ENCODE results near the gene LMTK2.
A peak's percentile ranks its signal among the peaks of the same experiment; 100 is the strongest.

Gene LMTK2

DNA sequence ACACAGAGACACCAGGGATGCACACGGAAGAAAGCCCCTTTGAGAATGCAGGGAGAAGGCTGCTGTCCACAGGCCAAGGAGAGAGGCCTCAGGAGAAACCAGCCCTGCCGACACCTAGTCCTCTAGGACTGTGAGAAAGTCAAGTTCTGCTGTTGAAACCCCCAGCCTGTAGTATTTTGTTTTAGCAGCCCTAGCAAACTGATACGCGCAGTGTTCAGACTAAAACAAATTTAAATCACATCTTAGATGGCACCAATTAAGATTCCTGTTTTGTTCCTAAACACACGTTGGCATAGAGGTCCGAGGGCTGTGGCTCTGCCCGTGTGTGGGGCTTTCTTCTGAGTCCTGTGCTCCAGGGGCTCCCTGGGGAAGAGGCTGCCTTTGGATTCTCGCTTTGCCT, 21.7 kb downstream of the LMTK2 start:
- no peaks in the 10 kb centered on the region for H3K9me2 ChIP-seq (replicated peaks; ENCODE audit: low read depth, low read length)
- H3K79me2 ChIP-seq (ENCODE audit: insufficient read depth, low read length) = peaks cover 4% of the 10 kb centered on the region; the same call in 1 of the 2 replicates
- H3K27me3 ChIP-seq (ENCODE audit: insufficient read depth, low read length, poor library complexity, severe bottlenecking) = no peaks in the 10 kb centered on the region
- no peak overlapping the region for H3K4me3 ChIP-seq (ENCODE audit: low read length, poor library complexity, severe bottlenecking)
- H3K4me1 ChIP-seq (ENCODE audit: insufficient read depth, low read length, poor library complexity, severe bottlenecking) = peaks cover 23% of the 10 kb centered on the region
- H3K36me3 ChIP-seq (ENCODE audit: insufficient read depth, low read length) = no peaks in the 10 kb centered on the region
- no peak overlapping the region for H2AFZ ChIP-seq (ENCODE audit: low read length)
- H4K20me1 ChIP-seq (ENCODE audit: insufficient read depth, low read length, poor library complexity, severe bottlenecking) = peaks cover 43% of the 10 kb centered on the region
- H3F3A ChIP-seq (ENCODE audit: low read depth) = peaks cover 3% of the 10 kb centered on the region; the same call in 1 of the 2 replicates
- H3K9me3 ChIP-seq (ENCODE audit: insufficient read depth, low read depth, low read length) = no peaks in the 10 kb centered on the region
- TF ChIP-seq, protein P1, sequence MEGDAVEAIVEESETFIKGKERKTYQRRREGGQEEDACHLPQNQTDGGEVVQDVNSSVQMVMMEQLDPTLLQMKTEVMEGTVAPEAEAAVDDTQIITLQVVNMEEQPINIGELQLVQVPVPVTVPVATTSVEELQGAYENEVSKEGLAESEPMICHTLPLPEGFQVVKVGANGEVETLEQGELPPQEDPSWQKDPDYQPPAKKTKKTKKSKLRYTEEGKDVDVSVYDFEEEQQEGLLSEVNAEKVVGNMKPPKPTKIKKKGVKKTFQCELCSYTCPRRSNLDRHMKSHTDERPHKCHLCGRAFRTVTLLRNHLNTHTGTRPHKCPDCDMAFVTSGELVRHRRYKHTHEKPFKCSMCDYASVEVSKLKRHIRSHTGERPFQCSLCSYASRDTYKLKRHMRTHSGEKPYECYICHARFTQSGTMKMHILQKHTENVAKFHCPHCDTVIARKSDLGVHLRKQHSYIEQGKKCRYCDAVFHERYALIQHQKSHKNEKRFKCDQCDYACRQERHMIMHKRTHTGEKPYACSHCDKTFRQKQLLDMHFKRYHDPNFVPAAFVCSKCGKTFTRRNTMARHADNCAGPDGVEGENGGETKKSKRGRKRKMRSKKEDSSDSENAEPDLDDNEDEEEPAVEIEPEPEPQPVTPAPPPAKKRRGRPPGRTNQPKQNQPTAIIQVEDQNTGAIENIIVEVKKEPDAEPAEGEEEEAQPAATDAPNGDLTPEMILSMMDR (conservative IDR thresholded peaks at IDR 0.05; ENCODE audit: low read length) = no peak
- TF ChIP-seq EZH2phosphoT487 (IDR thresholded peaks at IDR 0.05; ENCODE audit: borderline replicate concordance) = no peak
- no peak overlapping the region for H3K9ac ChIP-seq (ENCODE audit: low read depth, low read length, poor library complexity, severe bottlenecking)
- H3K4me2 ChIP-seq (ENCODE audit: low read depth, low read length, poor library complexity, severe bottlenecking) = no peak overlapping the region

DNA sequence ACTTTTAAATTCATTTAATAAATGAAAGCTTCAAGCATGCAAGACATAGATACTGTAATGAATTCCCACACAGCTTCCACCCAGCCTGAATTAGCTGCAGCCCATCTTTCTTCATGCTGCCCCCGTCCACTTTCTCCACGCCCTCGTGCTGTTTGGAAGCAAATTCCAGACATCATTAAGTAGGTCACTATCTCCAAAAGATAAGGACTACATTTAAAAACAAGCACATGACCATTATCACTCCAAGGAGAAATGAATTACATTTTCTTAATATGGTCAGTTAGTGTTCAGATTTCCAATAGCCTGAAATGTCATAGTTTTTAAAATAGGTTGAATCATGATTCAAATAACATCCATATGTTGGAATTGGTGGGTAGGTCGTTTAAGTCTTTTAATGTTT, 24.3 kb downstream of the LMTK2 start:
- no peaks in the 10 kb centered on the region for H3K9me3 ChIP-seq (ENCODE audit: insufficient read depth, low read depth, low read length)
- peaks cover 7% of the 10 kb centered on the region; the same call in 1 of the 2 replicates for H3K79me2 ChIP-seq (ENCODE audit: insufficient read depth, low read length)
- no peak overlapping the region for H2AFZ ChIP-seq (ENCODE audit: low read length)
- H3K9me2 ChIP-seq (replicated peaks; ENCODE audit: low read depth, low read length) = no peaks in the 10 kb centered on the region
- no peaks in the 10 kb centered on the region for H3K36me3 ChIP-seq (ENCODE audit: insufficient read depth, low read length)
- peaks cover 37% of the 10 kb centered on the region for H3K4me1 ChIP-seq (ENCODE audit: insufficient read depth, low read length, poor library complexity, severe bottlenecking)
- no peak overlapping the region for H3K9ac ChIP-seq (ENCODE audit: low read depth, low read length, poor library complexity, severe bottlenecking)
- no peak overlapping the region for H3K4me3 ChIP-seq (ENCODE audit: low read length, poor library complexity, severe bottlenecking)
- H3F3A ChIP-seq (ENCODE audit: low read depth) = peaks cover 10% of the 10 kb centered on the region
- no peaks in the 10 kb centered on the region for H3K27me3 ChIP-seq (ENCODE audit: insufficient read depth, low read length, poor library complexity, severe bottlenecking)
- peaks cover 69% of the 10 kb centered on the region for H4K20me1 ChIP-seq (ENCODE audit: insufficient read depth, low read length, poor library complexity, severe bottlenecking)
- peak overlapping the region; percentile 46 for H3K4me2 ChIP-seq (ENCODE audit: low read depth, low read length, poor library complexity, severe bottlenecking)
- TF ChIP-seq EZH2phosphoT487 (IDR thresholded peaks at IDR 0.05; ENCODE audit: borderline replicate concordance) = no peak
- TF ChIP-seq, protein P1 (conservative IDR thresholded peaks at IDR 0.05; ENCODE audit: low read length) = no peak

DNA sequence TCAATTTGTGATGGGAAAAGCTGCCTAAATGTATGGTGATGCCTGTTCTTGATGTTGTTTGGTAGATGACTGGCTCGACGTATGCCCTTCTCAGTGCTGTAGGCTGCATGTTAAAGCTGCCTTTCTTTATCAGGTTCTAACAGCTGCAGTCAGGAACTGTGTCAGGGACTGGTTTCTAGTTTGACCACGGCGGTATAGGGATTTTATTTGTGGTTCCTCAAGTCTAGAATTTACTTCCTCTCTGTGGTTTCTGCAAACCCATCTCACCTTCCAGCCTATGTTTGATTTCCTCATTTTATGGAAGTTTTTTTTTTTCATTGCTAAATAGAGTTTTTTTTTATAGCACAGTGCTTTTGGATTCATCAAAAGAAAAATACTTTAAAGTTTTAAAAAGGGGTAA, 26.5 kb downstream of the LMTK2 start:
- peaks cover 81% of the 10 kb centered on the region for H4K20me1 ChIP-seq (ENCODE audit: insufficient read depth, low read length, poor library complexity, severe bottlenecking)
- no peaks in the 10 kb centered on the region for H3K9me3 ChIP-seq (ENCODE audit: insufficient read depth, low read depth, low read length)
- H3K27me3 ChIP-seq (ENCODE audit: insufficient read depth, low read length, poor library complexity, severe bottlenecking) = no peaks in the 10 kb centered on the region
- H3K4me2 ChIP-seq (ENCODE audit: low read depth, low read length, poor library complexity, severe bottlenecking) = peak overlapping the region; percentile 36
- peaks cover 10% of the 10 kb centered on the region; the same call in 1 of the 2 replicates for H3K79me2 ChIP-seq (ENCODE audit: insufficient read depth, low read length)
- peaks cover 37% of the 10 kb centered on the region for H3K4me1 ChIP-seq (ENCODE audit: insufficient read depth, low read length, poor library complexity, severe bottlenecking)
- H3K9me2 ChIP-seq (replicated peaks; ENCODE audit: low read depth, low read length) = no peaks in the 10 kb centered on the region
- peak; percentile 54; the same call in 1 of the 2 replicates for TF ChIP-seq EZH2phosphoT487 (IDR thresholded peaks at IDR 0.05; ENCODE audit: borderline replicate concordance)
- TF ChIP-seq, protein P1 (conservative IDR thresholded peaks at IDR 0.05; ENCODE audit: low read length) = no peak
- peaks cover 9% of the 10 kb centered on the region; the same call in 1 of the 2 replicates for H3K36me3 ChIP-seq (ENCODE audit: insufficient read depth, low read length)
- H2AFZ ChIP-seq (ENCODE audit: low read length) = no peak overlapping the region
- no peak overlapping the region for H3K9ac ChIP-seq (ENCODE audit: low read depth, low read length, poor library complexity, severe bottlenecking)
- H3F3A ChIP-seq (ENCODE audit: low read depth) = peaks cover 10% of the 10 kb centered on the region
- no peak overlapping the region for H3K4me3 ChIP-seq (ENCODE audit: low read length, poor library complexity, severe bottlenecking)

Measured in Loucy (cell line).